Parathyroid adenoma (tissue), 2 donors: ENCODE data around the gene STX18.

Source experiments
- H2AFZ ChIP-seq: fragments of 300-600 bp; sonication (generic); one replicate; pipeline ENCODE4 v1.7.0; 2017; ENCODE audit warnings: antibody characterized with exemption, mild to moderate bottlenecking
- H3K27ac ChIP-seq: fragments of 300-600 bp; sonication (generic); one replicate; pipeline ENCODE4 v1.7.0; 2017
- H3K27me3 ChIP-seq: fragments of 300-600 bp; sonication (generic); one replicate; pipeline ENCODE4 v1.7.0; 2017; ENCODE audit warnings: low read length; ENCODE audit not compliant: control insufficient read depth, insufficient read depth
- H3K36me3 ChIP-seq: fragments of 300-600 bp; sonication (generic); one replicate; pipeline ENCODE4 v1.7.0; 2017; ENCODE audit warnings: low read length; ENCODE audit not compliant: control insufficient read depth, insufficient read depth
- H3K4me1 ChIP-seq: fragments of 300-600 bp; sonication (generic); one replicate; pipeline ENCODE4 v1.7.0; 2017; ENCODE audit warnings: control low read depth
- H3K4me2 ChIP-seq: fragments of 300-600 bp; sonication (generic); one replicate; pipeline ENCODE4 v1.7.0; 2017; ENCODE audit warnings: low read length
- H3K4me3 ChIP-seq: fragments of 300-600 bp; sonication (generic); one replicate; pipeline ENCODE4 v1.7.0; 2017; ENCODE audit warnings: low read depth, low read length
- H3K79me2 ChIP-seq: fragments of 300-600 bp; sonication (generic); one replicate; pipeline ENCODE4 v1.7.0; 2017; ENCODE audit warnings: control low read depth
- H3K9ac ChIP-seq: fragments of 300-600 bp; sonication (generic); one replicate; pipeline ENCODE4 v1.7.0; 2017; ENCODE audit warnings: mild to moderate bottlenecking
- H3K9me3 ChIP-seq: fragments of 300-600 bp; sonication (generic); one replicate; pipeline ENCODE4 v1.7.0; 2017; ENCODE audit warnings: low read length; ENCODE audit not compliant: control insufficient read depth
- TF ChIP-seq, protein P1 (sequence below): fragments of 300-600 bp; sonication (generic); IDR thresholded peaks from one replicate; pipeline ENCODE4 v1.7.0; 2017; ENCODE audit warnings: antibody characterized with exemption, mild to moderate bottlenecking
- donor health status: primary hyperparathyroidism.

Gene STX18

DNA sequence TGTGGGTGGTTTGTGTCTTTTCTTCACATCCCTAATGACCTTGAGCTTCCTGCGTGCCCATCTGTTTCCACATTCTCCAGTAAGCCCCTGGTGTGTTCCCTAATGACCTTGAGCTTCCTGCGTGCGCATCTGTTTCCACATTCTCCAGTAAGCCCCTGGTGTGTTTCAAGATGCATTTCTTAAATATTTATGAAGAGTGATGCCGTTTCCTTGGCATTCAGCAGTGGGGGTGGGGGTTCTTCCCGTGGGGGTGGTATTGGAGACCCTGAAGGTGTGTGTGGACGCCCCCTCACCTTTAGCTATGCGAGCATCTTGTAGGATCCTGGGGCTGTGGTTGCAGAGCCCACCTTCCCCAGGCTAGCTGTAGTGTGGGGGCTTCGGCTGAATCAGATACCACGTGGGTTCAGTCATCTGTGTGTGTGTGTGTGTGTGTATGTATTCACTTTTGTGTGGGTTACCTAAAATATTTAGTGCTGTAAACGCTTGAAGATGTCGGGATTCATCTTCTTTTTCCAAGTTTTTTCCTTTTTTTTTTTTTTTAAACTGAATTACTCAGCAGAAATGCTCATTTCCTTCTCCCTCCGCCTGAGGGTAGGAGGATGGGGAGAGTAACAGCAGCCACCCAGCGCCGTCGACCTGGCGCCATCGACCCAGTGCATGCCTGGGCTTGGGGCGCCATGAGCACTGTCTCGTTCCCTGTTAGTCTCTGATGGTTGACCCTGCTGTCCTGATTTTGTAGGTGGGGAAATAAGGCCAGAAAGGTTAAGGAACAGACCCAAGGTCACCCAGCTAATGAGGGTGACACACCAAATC, 145.0 kb downstream of the STX18 start:
- H3K27ac ChIP-seq: no peak overlapping the region
- H3K4me3 ChIP-seq: no peak overlapping the region
- no peaks in the 10 kb centered on the region for H3K4me1 ChIP-seq
- no peak overlapping the region for H3K4me2 ChIP-seq
- no peak overlapping the region for H3K9ac ChIP-seq
- TF ChIP-seq, protein P1, sequence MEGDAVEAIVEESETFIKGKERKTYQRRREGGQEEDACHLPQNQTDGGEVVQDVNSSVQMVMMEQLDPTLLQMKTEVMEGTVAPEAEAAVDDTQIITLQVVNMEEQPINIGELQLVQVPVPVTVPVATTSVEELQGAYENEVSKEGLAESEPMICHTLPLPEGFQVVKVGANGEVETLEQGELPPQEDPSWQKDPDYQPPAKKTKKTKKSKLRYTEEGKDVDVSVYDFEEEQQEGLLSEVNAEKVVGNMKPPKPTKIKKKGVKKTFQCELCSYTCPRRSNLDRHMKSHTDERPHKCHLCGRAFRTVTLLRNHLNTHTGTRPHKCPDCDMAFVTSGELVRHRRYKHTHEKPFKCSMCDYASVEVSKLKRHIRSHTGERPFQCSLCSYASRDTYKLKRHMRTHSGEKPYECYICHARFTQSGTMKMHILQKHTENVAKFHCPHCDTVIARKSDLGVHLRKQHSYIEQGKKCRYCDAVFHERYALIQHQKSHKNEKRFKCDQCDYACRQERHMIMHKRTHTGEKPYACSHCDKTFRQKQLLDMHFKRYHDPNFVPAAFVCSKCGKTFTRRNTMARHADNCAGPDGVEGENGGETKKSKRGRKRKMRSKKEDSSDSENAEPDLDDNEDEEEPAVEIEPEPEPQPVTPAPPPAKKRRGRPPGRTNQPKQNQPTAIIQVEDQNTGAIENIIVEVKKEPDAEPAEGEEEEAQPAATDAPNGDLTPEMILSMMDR: no peak
- no peaks in the 10 kb centered on the region for H3K36me3 ChIP-seq
- H3K79me2 ChIP-seq: no peaks in the 10 kb centered on the region
- no peak overlapping the region for H2AFZ ChIP-seq
- H3K9me3 ChIP-seq: no peaks in the 10 kb centered on the region
- H3K27me3 ChIP-seq: no peaks in the 10 kb centered on the region

DNA sequence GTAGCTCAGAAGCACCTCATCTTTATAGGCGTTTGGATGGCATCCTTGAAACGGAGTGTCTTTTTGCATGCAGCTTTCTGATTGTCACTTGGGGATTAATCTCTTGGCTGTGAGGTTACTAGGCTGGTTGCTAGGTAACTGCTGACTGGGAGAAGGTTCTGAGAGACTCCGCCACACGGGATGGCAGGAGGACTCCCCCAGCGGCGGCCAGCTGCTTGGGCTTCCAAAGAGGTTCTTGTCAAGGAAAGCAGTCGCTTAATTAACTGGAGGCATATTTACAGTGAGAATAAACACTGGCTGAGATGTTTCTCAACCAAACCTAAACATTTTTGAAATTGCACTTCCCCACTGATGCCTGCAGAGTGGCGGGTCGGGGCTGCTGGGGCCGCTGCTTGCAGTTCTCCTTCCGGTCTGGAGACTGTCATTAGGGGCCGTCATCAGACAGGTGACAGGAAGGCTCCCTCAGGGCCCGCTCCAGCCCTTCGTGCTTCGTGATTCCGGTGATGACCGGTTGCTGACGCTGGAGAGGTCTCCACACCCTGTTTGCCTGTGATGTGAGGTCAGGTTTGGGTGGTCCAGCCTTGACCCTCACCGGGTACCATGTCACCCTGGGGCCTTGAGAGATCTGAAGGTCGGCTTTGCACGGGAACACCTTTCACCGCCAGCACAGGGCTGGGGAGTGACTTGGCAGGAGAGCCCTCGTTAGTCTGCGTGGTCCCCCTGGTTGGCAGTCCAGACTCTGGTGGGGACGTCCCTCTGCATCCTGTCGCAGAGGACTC, 145.8 kb downstream of the STX18 start:
- Histone ChIP-seq H3K9me3 (no peaks in the 10 kb centered on the region), H3K79me2 (no peaks in the 10 kb centered on the region), H2AFZ (no peak overlapping the region), H3K36me3 (no peaks in the 10 kb centered on the region), H3K4me2 (no peak overlapping the region), H3K27me3 (no peaks in the 10 kb centered on the region), H3K27ac (no peak overlapping the region), H3K4me3 (no peak overlapping the region), H3K4me1 (no peaks in the 10 kb centered on the region), H3K9ac (no peak overlapping the region)
- TF ChIP-seq, protein P1: no peak

- Histone ChIP-seq H2AFZ (no peak overlapping the region), H3K27ac (no peak overlapping the region), H3K4me2 (no peak overlapping the region), H3K9ac (no peak overlapping the region), H3K4me3 (no peak overlapping the region), H3K4me1 (no peaks in the 10 kb centered on the region), H3K36me3 (no peaks in the 10 kb centered on the region), H3K27me3 (no peaks in the 10 kb centered on the region), H3K79me2 (no peaks in the 10 kb centered on the region), H3K9me3 (no peaks in the 10 kb centered on the region)
- TF ChIP-seq, protein P1: no peak
Measured at GRCh38 chr4:4395371-4395770, 146.5 kb downstream of the STX18 start.

DNA sequence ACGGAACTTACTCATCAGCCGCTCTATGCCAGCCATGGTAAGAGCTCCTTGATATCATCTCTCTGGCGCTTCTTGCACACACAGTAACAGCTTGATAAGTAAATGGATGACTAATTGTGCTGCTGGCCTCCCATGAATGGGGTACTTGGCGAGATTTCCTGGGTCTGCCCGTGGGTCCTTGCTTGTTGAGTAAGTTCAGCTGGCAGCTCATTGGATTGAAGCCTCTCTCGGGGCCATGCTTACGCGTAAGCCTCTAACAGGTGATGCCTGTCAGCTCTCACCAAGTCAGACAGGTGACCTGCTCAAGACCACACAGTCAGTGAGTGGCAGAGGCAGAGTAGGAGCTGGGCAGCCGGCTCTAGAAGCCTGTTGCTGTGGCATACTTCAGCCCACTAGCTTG, 147.2 kb downstream of the STX18 start:
- Histone ChIP-seq H3K4me2 (no peak overlapping the region), H3K27ac (no peak overlapping the region), H3K9me3 (no peaks in the 10 kb centered on the region), H3K4me1 (no peaks in the 10 kb centered on the region), H3K9ac (no peak overlapping the region), H3K4me3 (no peak overlapping the region), H2AFZ (no peak overlapping the region), H3K27me3 (no peaks in the 10 kb centered on the region), H3K36me3 (no peaks in the 10 kb centered on the region), H3K79me2 (no peaks in the 10 kb centered on the region)
- TF ChIP-seq, protein P1: no peak
